Endothelial cell of umbilical vein (primary cell): ENCODE results near the gene TACC3. TPM values are rescaled to one million over a fixed set of nuclear protein-coding genes. Genes with fewer than 3 reads are reported as not detected.

Experiments
- BruUV-seq: library from RNA; stranded (reverse); fragments of 400-500 nt; replicated peaks from 2 replicates; lab custom pipeline; 2021; lab: Mats Ljungman, UMichigan
- CTCF ChIA-PET: fragments of 300-600, 350-600 bp; sonication (Branson Sonifier 250); formaldehyde crosslinking; loops from one replicate; lab custom pipeline; 2021; ENCODE audit warnings: antibody characterized with exemption, inconsistent platforms; lab: Charles Lee
- POLR2A ChIA-PET: fragments of 300-600, 350-600 bp; sonication (Branson Sonifier 250); formaldehyde crosslinking; loops from one replicate; lab custom pipeline; 2021; ENCODE audit warnings: antibody characterized with exemption, inconsistent platforms; lab: Charles Lee
- DNase-seq: peaks from one replicate; pipeline ENCODE4 v3.0.0-alpha.2; 2011; ENCODE audit warnings: low read depth, low spot score
- FAIRE-seq: peaks from 2 replicates; lab custom pipeline; 2011; peaks lifted over from hg19 to GRCh38; lab: Jason Lieb, UNC
- H2AFZ ChIP-seq: 2 replicates; pipeline ENCODE4 v1.6.0; 2012; ENCODE audit warnings: low read depth, low read length, control low read depth, inconsistent platforms
- H3K27ac ChIP-seq: 2 replicates; pipeline ENCODE4 v1.5.1; 2011; ENCODE audit warnings: low read depth, mild to moderate bottlenecking, control low read depth, low read length, moderate library complexity; ENCODE audit not compliant: insufficient read depth
- H3K27me3 ChIP-seq, 2 experiments: 2 replicates each; pipeline versions ENCODE4 v1.6.0 to v1.6.1; 2011; ENCODE audit warnings: low read length in 2 of 2, mixed read lengths in 1 of 2; ENCODE audit not compliant: control insufficient read depth in 2 of 2, insufficient read depth in 2 of 2
- H3K36me3 ChIP-seq, 2 experiments: 2 replicates in 1 of 2; 3 replicates in 1 of 2; pipeline ENCODE4 v1.5.1; 2011; ENCODE audit warnings: low read length in 2 of 2, mild to moderate bottlenecking in 1 of 2, moderate library complexity in 1 of 2; ENCODE audit not compliant: control insufficient read depth in 2 of 2, insufficient read depth in 2 of 2; ENCODE audit errors: extremely low read depth in 1 of 2
- H3K4me1 ChIP-seq: 3 replicates; pipeline ENCODE4 v1.5.1; 2011; ENCODE audit warnings: mild to moderate bottlenecking, low read length; ENCODE audit not compliant: control insufficient read depth, insufficient read depth; ENCODE audit errors: extremely low read depth
- H3K4me2 ChIP-seq: 2 replicates; pipeline ENCODE4 v1.6.1; 2011; ENCODE audit warnings: low read length, control low read depth, mixed read lengths; ENCODE audit not compliant: insufficient read depth
- H3K4me3 ChIP-seq, 3 experiments: fragments of 200-600 bp in 1 of 3; sonication (generic), shearing (Covaris generic) in 1 of 3; replicated peaks in 1 of 3; 2 replicates each; pipeline ENCODE4 v1.5.1; 2011 to 2016; ENCODE audit warnings: control low read depth in 3 of 3, low read length in 3 of 3, mild to moderate bottlenecking in 2 of 3, inconsistent platforms in 1 of 3, low read depth in 1 of 3, moderate library complexity in 1 of 3; ENCODE audit not compliant: insufficient read depth in 1 of 3
- H3K79me2 ChIP-seq: 2 replicates; pipeline ENCODE4 v1.6.0; 2012; ENCODE audit warnings: low read length, inconsistent platforms; ENCODE audit not compliant: control insufficient read depth, insufficient read depth
- H3K9ac ChIP-seq: replicated peaks from 2 replicates; pipeline ENCODE3; 2011; ENCODE audit warnings: low read length, control low read depth; ENCODE audit not compliant: insufficient read depth; ENCODE audit errors: extremely low read depth
- H3K9me1 ChIP-seq: replicated peaks from 3 replicates; pipeline ENCODE4 v1.6.0; 2011; ENCODE audit warnings: mild to moderate bottlenecking, low read length; ENCODE audit not compliant: control insufficient read depth, insufficient read depth; ENCODE audit errors: extremely low read depth
- H3K9me3 ChIP-seq: replicated peaks from 2 replicates; pipeline ENCODE4 v1.5.1; 2012; ENCODE audit warnings: low read length, inconsistent platforms; ENCODE audit not compliant: control insufficient read depth, insufficient read depth
- H4K20me1 ChIP-seq: replicated peaks from 2 replicates; pipeline ENCODE3; 2011; ENCODE audit warnings: mild to moderate bottlenecking, low read length; ENCODE audit not compliant: control insufficient read depth, insufficient read depth; ENCODE audit errors: extremely low read depth
- EZH2 ChIP-seq: IDR thresholded peaks from 2 replicates; pipeline ENCODE4 v1.6.1; 2012; ENCODE audit warnings: borderline replicate concordance, low read depth, mild to moderate bottlenecking, moderate library complexity, low read length, inconsistent platforms; ENCODE audit not compliant: severe bottlenecking
- FOS ChIP-seq: IDR thresholded peaks from 2 replicates; pipeline ENCODE4 v1.6.1; 2011; ENCODE audit warnings: mild to moderate bottlenecking, low read length, moderate library complexity, borderline replicate concordance; ENCODE audit not compliant: insufficient read depth
- GATA2 ChIP-seq: IDR thresholded peaks from 2 replicates; pipeline ENCODE4 v1.7.0; 2011; ENCODE audit warnings: low read depth, mild to moderate bottlenecking, moderate library complexity, mixed read lengths, low read length; ENCODE audit not compliant: insufficient read length, insufficient read depth
- MYC ChIP-seq: IDR thresholded peaks from one replicate; pipeline ENCODE4 v1.6.1; 2011; ENCODE audit warnings: mild to moderate bottlenecking, low read depth, low read length
- POLR2AphosphoS5 ChIP-seq: IDR thresholded peaks from 2 replicates; pipeline ENCODE4 v1.6.1; 2012; ENCODE audit warnings: low read depth, mild to moderate bottlenecking, control low read depth, low read length, moderate library complexity; ENCODE audit not compliant: insufficient read depth
- dilution Hi-C: fragments of 300-500 bp; cut with MboI; formaldehyde crosslinking; loops from one replicate; pipeline ENCODE4 v1.15.0; 2019; ENCODE audit warnings: low sequenced_read_pairs; ENCODE audit not compliant: extremely low pct_ligation_motif_present
- intact Hi-C: fragments of 100-400 bp; cut with micrococcal nuclease; formaldehyde crosslinking; loops from one replicate; pipeline ENCODE4 v1.10.0; 2022
- polyA plus RNA-seq, 4 experiments: library from polyadenylated mRNA; depleted of rRNA in 3 of 4; stranded (reverse) in 3 of 4; unstranded in 1 of 4; fragments of >200 nt; gene quantifications; 2 replicates each; pipeline versions ENCODE4 v1.2.1 to v1.2.3, GENCODE V29; 2011 to 2012; ENCODE audit warnings: missing spikeins in 1 of 4
- total RNA-seq: library from RNA; stranded (reverse); gene quantifications from 2 replicates; pipeline ENCODE4 v1.2.3, GENCODE V29; 2021
- TF ChIP-seq, protein P1 (sequence below): IDR thresholded peaks from 2 replicates; pipeline ENCODE4 v1.6.1; 2011; ENCODE audit not compliant: insufficient read depth, insufficient read length
- TF ChIP-seq, protein P2 (sequence below), 2 donors: IDR thresholded peaks; 1 replicate in 1 of 2; 2 replicates in 1 of 2; pipeline ENCODE4 v1.5.1; 2011; ENCODE audit warnings: low read length in 2 of 2, mild to moderate bottlenecking in 2 of 2, moderate library complexity in 2 of 2, control low read depth in 1 of 2, inconsistent platforms in 1 of 2, low read depth in 1 of 2; ENCODE audit not compliant: insufficient read depth in 1 of 2; ENCODE audit errors: extremely low read depth in 1 of 2

TACC3 gene
- total and polyA plus RNA-seq, 2 donors (not counting 3 experiments of a cell fraction or from before 2014, with no cell fraction given), result 54.5 to 135 TPM

DNA sequence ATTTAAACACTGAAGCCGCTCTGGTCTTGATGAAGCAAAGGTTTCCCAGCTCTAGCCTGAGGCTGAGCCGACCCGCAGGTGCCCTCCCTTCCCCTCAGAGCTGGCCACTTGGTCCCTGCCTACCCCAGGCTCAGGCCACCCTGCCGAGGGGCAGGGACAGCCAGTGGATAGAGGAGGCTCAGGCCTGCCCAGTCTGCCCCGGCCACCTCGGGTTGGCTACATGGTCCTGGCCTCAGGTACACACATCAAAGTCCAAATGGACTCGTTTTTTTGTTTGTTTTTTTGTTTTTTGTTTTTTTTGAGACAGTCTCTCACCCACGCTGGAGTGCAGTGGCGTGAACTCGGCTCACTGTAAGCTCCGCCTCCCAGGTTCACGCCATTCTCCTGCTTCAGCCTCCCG is 23.8 kb downstream of the TACC3 start:
- no peak for DNase-seq
- TF ChIP-seq POLR2AphosphoS5 (no peak), GATA2 (no peak), EZH2 (no peak), MYC (no peak), FOS (no peak)
- TF ChIP-seq, protein P1, sequence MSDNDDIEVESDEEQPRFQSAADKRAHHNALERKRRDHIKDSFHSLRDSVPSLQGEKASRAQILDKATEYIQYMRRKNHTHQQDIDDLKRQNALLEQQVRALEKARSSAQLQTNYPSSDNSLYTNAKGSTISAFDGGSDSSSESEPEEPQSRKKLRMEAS, result no peak
- TF ChIP-seq, protein P2, sequence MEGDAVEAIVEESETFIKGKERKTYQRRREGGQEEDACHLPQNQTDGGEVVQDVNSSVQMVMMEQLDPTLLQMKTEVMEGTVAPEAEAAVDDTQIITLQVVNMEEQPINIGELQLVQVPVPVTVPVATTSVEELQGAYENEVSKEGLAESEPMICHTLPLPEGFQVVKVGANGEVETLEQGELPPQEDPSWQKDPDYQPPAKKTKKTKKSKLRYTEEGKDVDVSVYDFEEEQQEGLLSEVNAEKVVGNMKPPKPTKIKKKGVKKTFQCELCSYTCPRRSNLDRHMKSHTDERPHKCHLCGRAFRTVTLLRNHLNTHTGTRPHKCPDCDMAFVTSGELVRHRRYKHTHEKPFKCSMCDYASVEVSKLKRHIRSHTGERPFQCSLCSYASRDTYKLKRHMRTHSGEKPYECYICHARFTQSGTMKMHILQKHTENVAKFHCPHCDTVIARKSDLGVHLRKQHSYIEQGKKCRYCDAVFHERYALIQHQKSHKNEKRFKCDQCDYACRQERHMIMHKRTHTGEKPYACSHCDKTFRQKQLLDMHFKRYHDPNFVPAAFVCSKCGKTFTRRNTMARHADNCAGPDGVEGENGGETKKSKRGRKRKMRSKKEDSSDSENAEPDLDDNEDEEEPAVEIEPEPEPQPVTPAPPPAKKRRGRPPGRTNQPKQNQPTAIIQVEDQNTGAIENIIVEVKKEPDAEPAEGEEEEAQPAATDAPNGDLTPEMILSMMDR (IDR thresholded peaks at IDR 0.05; ENCODE audit: extremely low read depth in 1 of 2, insufficient read depth in 1 of 2, low read depth in 1 of 2, low read length in 2 of 2), result no peak
- H3K27me3 ChIP-seq, result no peaks in the 10 kb centered on the region
- H3K27ac ChIP-seq, result no peak overlapping the region
- no peak overlapping the region for H2AFZ ChIP-seq
- FAIRE-seq, result no peak
- H3K9ac ChIP-seq, result no peak overlapping the region
- H3K4me2 ChIP-seq, result no peak overlapping the region
- no peaks in the 10 kb centered on the region for H3K9me3 ChIP-seq
- no peaks in the 10 kb centered on the region for H3K79me2 ChIP-seq
- ChIA-PET POLR2A (no interaction called here), CTCF (interaction anchor here (0.8 to 6.0 kb wide), 7 partner anchors 9 to 166 kb away, joined by 3 to 198 read pairs (median 5); no protein-coding TSS in a partner anchor)
- H3K9me1 ChIP-seq, result no peaks in the 10 kb centered on the region
- no TSS peak for BruUV-seq
- no peak overlapping the region for H3K4me3 ChIP-seq
- dilution Hi-C loops, result no loop called here
- intact Hi-C loops, result loop anchor here (5.0 kb wide), 1 partner anchor 47 kb away; the partner anchor contains the start of gene FGFR3
- H3K36me3 ChIP-seq, result peaks cover 8 to 22% of the 10 kb centered on the region in 2 experiments
- peaks cover 4% of the 10 kb centered on the region for H3K4me1 ChIP-seq
- H4K20me1 ChIP-seq, result no peaks in the 10 kb centered on the region
